ENCODE results near the gene UTY.

The UTY gene

DNA sequence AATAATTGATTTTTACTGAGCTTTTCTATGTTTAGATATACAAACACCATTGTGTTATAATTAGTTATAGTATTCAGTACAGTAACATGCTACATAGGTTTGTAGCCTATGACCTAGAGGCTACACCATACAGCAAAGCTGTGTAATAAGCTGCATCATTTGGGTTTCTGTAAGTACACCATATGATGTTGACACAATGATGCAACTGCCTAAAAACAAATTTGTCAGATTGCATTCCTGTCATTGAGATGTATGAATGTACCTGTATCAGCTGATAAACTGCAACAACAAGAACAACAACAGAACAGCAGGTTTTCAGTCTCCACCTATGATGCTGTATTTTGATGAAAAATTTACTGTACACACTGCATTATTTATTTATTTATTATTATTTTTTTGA lies 64.3 kb downstream of the UTY start:
- DNase-seq, result no peak

DNA sequence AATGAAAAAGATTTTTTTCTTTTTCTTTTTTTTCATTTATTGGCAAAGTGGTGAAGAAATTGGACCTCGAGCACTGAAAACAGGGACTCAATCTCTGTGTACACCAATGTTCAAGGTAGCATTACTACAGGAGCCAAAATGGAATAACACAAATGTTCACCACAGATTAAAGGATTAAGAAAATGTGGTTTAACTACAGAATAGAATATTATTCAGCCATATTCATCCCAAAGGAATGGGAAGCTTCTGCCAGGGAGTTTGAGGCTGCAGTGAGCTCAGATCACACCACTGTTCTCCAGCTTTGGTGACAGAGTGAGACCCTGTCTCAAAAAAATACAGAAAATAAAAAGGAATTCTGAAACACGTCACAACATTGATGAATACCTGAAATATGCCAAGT lies 81.0 kb downstream of the UTY start:
- no peak for DNase-seq

DNA sequence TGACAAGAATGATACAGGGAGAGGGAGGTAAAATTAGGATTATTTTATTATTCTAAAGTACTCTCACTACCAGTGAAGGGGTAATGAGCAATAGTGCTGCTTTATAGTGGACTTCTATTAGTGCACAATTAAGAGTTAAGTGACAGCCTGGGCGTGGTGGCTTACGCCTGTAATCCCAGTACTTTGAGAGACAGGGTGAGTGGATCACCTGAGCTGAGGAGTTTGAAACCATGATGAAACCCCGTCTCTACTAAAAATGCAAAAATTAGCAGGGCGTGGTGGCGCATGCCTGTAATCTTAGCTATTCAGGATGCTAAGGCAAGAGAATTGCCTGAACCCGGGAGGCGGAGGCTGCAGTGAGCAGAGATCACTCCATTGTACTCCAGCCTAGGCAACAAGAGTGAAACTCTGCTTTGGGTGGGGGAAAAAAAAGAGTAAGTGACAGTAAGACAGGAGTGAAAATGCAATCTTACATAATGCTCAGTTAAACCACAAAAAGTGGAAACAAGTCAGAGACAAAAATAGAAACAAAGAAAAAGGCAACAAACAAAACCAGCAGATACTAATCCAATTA lies 98.6 kb downstream of the UTY start:
- DNase-seq, result peak in 1 of 5 experiments; percentile 12

DNA sequence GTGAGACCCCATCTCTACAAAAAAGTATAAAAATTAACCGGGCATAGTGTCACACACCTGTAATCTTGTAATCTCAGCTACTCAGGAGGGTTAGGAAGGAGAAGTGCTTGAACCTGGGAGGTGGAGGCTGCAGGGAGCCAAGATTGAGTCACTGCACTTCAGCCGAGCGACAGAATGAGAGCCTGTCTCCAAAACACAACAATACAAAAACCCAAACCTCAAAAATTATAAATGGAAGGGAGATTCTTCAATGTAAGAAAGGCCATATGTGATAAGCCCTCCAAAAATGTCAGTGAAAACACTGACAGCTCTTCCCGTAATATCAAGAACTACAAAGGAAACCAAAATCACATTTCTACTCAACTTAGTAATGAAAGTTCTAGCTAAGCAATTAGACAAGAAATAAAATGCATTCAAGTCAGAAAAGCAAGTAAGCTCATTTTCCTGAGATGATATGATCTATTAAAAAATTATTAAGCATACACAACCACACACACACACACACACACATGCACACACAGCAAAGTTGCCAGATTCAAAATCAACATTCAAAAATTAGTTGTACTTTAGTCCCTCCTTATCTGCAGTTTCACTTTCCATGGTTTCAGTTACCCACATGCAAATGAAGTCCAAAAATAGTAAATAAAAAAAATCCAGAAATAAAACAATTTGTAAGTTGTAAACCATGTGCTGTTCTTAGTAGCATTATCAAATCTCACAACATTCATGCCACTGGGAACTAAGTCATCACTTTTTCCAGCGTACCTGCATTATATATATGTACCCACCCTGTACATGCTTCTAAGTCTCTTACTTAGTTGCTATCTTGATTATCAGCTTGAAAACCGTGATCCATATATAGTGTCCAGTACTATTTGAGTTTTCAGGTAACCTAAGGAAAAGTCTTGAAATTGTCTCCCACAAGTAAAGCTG lies 108.7 kb downstream of the UTY start:
- DNase-seq, result peak in 1 of 5 experiments; percentile 51

DNA sequence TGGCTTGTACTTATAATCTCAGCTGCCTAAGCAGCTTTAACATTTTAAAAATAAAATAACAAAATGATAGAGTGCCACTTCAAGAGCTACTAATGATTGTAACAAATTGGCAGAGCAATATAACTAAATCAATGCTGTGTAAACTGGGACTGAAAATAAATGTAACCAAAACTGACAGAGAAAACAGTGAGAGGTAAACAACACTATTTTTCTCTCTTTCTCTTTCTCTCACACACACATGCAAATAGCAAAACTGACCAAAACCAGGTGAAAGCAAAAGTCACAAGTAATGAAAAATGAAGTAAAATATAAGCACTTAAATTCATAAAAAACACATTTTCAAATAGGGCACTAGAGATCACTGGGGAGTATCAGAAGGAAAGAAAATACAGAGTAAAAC lies 109.6 kb downstream of the UTY start:
- DNase-seq, result no peak

DNA sequence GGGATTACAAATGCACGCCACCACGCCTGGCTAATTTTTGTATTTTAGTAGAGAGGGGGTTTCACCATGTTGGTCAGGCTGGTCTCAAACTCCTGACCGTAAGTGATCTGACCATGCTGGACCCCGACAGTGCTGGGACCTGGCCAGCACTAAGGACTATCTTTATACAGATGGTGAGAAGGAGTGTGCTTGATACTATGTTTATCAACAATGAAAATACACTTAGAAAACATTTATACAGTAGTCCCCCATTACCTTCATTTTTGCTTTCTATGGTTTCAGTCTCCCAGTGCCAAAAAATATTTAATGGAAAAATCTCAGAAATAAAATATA lies 111.4 kb downstream of the UTY start:
- DNase-seq, result no peak

DNA sequence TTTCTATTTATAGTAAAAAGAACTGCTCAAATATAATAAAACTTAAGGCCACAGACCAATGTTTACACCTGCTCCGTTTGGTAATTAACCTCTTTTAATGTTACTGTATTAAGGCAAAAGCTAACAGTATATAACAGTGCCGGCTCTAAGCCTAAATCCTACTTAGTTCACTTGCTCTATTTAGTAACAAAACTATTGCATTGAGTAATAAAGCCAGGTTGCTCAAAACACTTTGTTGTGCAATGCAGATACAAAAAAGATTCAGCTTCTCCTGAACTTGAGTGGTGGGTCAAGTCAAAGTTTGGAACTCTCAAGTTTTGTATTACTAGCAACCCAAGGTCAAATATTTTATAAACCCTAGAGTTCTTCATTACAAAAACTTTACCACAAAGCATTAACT lies 116.2 kb downstream of the UTY start:
- DNase-seq, result no peak

DNA sequence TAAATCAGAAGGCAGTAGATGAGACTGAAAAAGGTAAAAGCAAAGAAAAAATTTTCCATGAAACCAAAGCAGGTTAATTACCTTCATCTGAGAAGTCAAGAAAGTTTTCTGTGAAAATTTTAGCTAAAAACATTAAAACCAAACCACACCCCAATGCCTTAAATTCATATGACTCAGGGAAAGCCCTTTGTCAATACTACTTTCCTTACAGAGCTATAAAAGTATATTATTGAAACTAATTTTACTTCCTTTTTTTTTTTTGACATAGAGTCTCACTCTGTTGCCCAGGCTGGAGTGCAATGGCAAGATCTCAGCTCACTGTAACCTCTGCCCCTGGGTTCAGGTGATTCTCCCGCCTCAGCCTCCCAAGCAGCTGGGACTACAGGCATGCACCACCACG lies 117.2 kb downstream of the UTY start:
- no peak for DNase-seq

DNA sequence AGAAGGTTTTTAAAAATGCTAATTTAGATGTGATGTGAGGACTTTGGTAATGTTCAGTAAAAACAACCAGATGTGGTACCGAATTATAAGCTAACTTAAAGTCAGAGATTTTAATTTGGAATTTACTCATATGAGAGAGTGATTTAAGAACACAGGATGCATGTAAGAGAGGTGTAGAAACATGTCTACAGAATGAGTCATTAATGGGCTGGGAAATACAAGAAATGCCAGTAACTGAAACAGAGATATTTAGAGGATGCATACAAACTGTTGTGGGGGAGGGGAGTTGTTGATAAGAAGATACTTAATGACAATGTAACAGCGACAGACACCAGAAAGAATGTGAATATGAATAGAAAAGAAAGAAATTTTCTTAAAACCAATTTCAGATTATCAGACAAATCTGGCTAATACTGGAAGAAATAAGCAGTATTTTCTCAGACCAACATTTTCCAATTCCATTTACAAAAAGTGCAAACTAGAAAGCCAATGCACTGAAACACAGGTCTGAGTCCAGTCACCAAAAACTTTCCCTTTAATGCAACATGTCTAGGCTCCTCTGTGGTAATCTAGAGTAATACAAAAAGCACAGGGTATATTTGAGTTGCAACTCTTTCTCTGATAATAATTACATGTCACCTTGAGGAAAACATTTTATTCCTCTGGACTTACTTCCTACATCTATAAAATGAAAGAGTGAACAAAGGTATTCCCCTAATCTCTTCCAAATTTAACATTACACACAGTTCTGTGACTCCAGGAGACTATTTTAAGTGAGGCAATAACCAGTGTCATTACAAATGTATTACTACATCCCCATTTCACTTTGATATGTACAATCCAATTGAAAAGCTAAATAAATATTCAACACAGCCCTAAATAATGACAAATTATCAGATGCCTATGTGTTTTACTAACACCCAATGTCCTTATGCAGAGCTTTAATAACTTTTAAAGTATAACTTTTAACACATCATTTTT lies 117.9 kb downstream of the UTY start:
- DNase-seq, result peak in 1 of 5 experiments; percentile 58

DNA sequence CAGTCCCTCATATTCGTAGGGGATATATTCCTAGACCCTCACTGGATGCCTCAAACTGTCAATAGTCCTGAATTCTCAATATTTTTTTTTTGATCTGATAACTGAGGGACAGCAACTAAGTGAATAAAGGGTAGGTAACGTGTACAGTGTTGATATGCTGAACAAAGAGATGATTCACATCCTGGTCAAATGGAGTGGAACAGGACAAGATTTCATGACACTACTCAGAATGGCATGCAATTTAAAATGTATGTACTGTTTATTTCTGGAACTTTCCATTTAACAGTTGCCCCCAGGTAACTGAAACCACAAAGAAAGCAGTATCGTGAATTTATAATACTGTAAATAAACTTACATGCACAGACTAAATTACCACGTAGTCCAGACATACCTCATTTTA lies 128.4 kb downstream of the UTY start:
- DNase-seq, result no peak

DNA sequence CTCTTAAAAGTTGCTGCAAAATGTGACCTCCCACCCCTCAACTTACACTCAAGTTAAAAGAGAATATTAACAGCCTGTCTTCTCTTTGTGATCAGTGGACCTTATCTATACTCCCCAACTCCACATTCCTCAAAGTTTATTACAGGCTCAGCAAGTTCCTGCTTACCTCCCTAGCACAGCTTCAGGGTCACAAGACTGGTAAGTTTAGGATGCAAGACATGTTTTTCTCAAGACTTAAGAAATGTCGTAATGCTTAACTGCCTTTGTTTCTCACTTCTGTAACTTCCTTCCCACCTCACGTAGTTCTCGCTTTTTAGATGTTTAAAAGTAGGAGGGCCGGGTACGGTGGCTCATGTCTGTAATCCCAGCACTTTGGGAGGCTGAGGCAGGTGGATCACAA lies 132.7 kb downstream of the UTY start:
- DNase-seq, result no peak

DNA sequence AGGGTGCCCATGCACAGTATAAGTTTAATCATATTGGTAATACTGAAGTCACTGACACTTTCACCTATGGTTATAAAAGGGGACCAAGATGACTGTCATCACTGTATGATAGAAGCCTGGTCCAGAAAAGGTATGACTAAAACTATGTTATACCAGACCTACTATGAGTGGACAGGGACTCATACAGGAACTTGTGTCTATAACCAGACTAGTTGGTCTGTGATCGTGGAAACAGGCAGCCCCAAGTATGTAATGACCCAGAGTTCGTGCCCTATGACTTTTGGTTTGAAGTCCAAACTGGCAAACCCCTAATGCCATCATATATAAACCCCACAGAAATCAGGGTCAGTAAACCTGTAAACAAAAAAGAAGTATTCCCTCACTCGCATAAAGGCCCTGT lies 134.3 kb downstream of the UTY start:
- DNase-seq, result peak in 1 of 5 experiments; percentile 33

DNA sequence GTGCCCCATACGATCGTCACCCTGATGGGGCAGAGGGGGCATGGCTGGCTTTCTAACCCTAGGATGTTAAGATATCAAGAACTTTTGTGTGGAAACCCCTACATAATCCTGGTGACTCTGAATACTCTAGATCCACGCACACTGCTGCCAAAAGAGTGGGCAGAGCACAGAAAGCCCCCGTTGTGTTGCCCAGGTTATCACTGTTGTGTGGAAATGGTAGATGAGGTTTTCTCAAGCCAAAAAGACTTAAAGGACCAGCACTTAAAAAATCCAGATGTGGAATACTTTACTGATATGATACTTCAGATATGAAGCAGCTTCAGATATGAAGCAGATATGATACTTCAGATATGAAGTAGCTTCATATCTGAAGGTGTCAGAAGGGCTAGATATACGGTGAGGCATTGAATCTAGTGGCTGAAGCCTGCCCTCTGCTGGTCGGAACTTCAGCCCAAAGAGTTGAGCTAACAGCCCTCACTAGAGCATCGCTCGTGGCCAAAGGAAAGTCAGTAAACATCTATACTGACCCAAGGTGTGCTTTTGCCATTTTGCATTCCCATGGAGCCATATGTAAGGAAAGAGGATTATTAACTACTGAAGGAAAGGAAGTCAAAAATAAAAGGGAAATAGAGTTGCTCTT lies 136.4 kb downstream of the UTY start:
- DNase-seq, result peak in 3 of 5 experiments; percentile 8 to 68 (median 52)

DNA sequence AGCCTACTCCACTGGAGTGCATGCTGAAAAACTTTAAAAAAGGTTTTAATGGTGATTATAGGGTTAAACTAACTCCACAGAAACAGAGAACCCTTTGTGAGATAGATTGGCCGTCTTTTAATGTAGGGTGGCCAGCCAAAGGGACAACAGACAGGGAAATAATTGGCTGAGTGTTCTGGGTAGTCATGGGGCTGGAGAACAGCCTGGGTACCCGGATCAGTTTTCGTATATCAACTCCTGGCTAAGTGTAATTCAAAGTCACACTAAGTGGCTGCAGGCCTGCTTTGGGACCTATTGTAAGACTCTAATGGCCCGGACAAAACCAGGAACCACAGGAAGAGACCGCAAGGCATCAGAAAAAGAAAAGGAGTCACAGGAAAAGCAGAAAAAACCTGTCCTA lies 139.9 kb downstream of the UTY start:
- DNase-seq, result no peak

DNA sequence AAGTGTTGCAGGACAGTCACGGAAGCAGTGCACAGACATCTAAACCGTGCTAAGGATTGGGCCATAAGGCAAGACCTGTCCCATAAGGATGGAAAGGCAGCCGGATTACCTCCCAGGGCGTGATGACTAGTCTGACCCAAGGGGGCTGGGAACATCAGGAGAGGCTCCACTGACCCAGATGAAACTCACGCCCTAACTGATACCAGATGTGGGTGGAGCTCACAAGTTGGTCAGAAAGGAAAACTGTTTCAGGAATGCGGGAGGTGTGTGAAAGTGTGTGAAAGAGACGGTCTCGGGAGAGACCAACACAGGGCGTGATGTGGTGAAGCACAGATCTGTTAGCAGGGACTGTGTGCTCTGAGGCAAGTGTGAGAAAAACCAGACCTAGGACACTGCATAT lies 140.5 kb downstream of the UTY start:
- DNase-seq, result no peak

DNA sequence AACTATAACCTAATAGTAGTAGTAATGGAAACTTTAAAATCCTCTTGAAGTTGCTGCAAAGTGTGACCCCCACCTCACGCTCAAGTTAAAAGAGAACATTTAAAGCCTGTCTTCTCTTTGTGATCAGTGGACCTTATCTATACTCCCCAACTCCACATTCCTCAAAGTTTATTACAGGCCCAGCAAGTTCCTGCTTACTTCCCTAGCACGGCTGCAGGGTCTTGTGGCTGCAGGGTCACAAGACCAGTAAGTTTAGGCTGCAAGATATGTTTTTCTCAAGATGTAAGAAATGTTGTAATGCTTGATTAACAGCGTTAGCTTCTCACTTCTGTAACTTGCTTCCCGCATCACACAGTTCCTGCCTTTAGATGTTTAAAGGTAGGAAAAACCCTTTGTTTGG lies 141.1 kb downstream of the UTY start:
- DNase-seq, result no peak

DNA sequence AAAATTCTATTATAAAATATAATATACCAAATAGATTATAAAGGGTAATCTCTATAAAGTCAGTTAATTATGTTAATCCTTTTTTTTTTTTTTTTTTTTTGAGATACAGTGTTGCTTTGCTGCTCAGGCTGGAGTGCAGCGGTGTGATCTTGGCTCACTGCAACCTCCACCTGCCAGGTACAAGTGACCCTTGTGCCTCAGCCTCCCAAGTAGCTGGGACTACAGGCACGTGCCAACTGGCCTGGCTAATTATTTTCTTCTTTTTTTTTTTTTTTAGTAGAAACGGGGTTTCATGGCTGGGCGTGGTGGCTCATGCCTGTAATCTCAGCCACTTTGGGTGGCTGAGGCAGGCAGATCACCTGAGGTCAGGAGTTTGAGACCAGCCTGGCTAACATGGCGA lies 141.9 kb downstream of the UTY start:
- DNase-seq, result no peak

DNA sequence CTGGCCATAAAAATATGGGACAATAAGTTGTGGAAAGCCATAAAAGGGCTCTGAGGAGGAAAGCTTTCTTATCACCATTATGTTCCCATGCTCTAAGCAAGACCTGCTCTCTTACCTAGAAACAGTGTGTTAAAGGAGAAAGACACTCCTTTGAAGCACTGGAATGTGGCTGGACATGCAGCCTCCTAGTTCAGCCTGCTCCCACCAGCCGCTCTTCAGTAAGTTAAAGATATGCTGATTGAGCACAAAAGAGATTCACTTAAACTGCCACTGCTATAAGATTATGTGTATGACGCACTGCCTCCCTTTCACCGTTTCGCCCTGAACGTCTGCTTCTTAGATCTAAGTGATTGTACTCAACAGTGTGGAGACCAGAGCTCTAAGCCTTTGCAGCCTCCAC lies 146.0 kb downstream of the UTY start:
- DNase-seq, result no peak

DNA sequence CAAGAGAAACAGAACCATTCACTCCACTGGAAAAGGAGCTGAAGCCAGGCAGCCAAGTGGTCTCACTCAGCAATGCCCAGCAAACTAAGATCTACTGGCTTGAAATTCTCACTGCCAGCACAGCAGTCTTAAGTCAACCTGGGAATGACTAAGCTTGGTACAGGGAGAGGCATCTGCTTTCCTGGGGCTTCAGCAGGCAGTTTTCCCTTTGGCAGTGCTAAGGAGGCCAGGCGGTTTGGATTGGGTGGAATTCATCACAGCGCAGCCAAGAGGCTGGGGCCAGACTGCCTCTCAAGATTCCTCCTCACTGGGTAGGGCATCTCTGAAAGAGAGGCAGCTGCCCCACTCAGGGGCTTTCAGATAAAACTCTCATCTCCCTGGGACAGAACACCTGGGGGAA lies 149.2 kb downstream of the UTY start:
- no peak for DNase-seq

DNA sequence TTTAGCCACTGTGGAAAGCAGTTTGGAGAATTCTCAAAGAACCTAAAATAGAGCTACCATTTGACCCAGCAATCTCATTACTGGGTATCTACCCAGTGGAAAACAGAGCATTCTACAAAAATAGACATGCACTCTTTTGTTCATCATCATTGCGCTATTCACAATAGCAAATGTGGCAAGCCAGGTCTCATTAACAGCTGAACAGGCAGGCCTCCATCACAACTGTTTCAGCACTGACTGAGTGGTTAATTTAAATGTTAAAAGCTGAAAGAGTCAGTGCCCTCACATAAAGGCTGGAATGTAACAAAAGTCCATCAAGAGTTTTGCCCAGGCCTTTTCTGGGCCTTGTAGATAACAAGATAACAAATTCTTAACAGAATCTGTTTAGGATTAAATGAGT lies 166.9 kb downstream of the UTY start:
- no peak for DNase-seq

DNA sequence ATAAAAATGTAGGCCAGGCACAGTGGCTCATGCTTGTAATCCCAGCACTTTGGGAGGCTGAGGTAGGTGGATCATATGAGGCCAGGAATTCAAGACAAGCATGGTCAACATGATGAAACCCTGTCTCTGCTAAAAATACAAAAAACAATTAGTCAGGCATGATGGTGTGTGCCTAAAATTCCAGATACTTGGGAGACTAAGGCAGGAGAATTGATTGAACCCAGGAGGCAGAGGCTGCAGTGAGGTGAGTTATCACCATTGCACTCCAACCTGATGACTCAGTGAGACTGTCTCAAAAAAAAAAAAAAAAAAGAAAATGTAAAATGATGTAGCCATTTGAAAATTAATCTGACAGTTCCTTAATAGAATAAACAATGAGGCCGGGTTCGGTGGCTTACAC lies 171.9 kb downstream of the UTY start:
- DNase-seq, result no peak

DNA sequence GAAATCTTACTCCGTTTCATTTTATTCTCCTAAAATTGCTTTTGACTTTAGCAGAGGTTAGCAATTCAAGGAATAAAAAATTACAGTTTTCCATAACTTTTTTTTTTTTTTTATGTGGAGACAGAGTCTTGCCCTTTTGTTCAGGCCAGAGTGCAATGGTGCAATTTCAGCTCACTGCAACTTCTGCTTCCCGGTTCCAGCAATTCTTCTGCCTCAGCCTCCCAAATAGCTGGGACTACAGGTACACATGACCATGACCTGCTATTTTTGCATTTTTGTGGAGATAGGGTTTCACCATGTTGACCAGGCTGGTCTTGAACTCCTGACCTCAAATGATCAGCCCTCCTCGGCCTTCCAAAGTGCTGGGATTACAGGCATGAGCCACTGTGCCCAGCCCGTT lies 179.0 kb downstream of the UTY start:
- DNase-seq, result no peak

DNA sequence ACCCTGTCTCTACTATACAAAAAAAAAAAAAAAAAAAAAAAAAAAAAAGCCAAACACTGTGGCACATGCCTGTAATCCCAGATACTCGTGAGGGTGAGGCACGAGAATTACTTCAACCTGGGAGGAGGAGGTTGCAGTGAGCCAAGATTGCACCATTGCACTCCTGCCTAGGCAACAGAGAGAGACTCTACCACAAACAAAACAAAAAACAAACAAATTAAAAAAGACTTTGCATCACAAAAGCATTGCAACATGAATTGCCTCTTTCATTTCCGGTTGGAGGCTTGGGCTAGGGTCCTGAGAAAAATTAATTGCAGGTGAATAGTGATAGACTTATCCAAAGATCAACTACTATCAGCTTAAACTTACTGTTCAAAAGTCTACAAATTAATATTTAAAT lies 180.4 kb downstream of the UTY start:
- DNase-seq, result no peak

Measured in T-helper 2 cell (primary cell).